Fibroblast of lung (primary cell): ENCODE data around the gene ZDHHC9.

ENCODE experiments used
- CTCF ChIP-seq, 2 donors: IDR thresholded peaks in 1 of 2; conservative IDR thresholded peaks in 1 of 2; 1 replicate in 1 of 2; 2 replicates in 1 of 2; pipeline ENCODE4 v1.5.1; 2011 to 2012; ENCODE audit warnings: low read length in 2 of 2, control low read depth in 1 of 2, inconsistent platforms in 1 of 2, low read depth in 1 of 2, mild to moderate bottlenecking in 1 of 2
- EZH2 ChIP-seq: IDR thresholded peaks from 2 replicates; pipeline ENCODE4 v1.5.1; 2012; ENCODE audit warnings: low read length, control low read depth, mild to moderate bottlenecking; ENCODE audit errors: missing control alignments

- TF ChIP-seq CTCF (conservative IDR thresholded peaks at IDR 0.05 in 1 of 2, IDR thresholded peaks at IDR 0.05 in 1 of 2; ENCODE audit: low read depth in 1 of 2, low read length in 2 of 2): no peak
- TF ChIP-seq EZH2: no peak
Measured at GRCh38 chrX:129843209-129843458, 552 bp downstream of the ZDHHC9 start.
